Panc1 (cell line): Measurements from ENCODE around the gene MSX1. TPM values are rescaled to one million over a fixed set of nuclear protein-coding genes. Genes with fewer than 3 reads are reported as not detected.

ENCODE experiments used
- ATAC-seq: fragments of 200-7000 bp; cut with Tn5 transposase; 2 replicates; pipeline ENCODE4 v1.9.1; 2020; ENCODE audit warnings: mild to moderate bottlenecking, moderate library complexity
- BruUV-seq: library from RNA; stranded (reverse); fragments of 400-500 nt; replicated peaks from 2 replicates; lab custom pipeline; 2021; lab: Mats Ljungman, UMichigan
- CTCF ChIA-PET: fragments of 300-600 bp; sonication (Branson Sonifier 250); formaldehyde crosslinking; loops from one replicate; lab custom pipeline; 2022; ENCODE audit warnings: antibody characterized with exemption; lab: Charles Lee
- POLR2A ChIA-PET: fragments of 300-600 bp; sonication (Branson Sonifier 250); formaldehyde crosslinking; loops from one replicate; lab custom pipeline; 2022; ENCODE audit warnings: antibody characterized with exemption; lab: Charles Lee
- DNase-seq: peaks from one replicate; pipeline ENCODE4 v3.0.0-alpha.2; 2010; ENCODE audit warnings: low read depth, low spot score
- H3K27ac ChIP-seq: 2 replicates; pipeline ENCODE4 v1.5.1; 2011; ENCODE audit warnings: mild to moderate bottlenecking, low read length, inconsistent platforms
- H3K27me3 ChIP-seq: fragments of 200-500 bp; sonication (Bioruptor generic); 2 replicates; pipeline ENCODE4 v1.6.0; 2014; ENCODE audit warnings: low read length, inconsistent platforms; ENCODE audit not compliant: control insufficient read depth, insufficient read depth
- H3K36me3 ChIP-seq: fragments of 200-500 bp; sonication (Bioruptor generic); 2 replicates; pipeline ENCODE4 v1.5.1; 2014; ENCODE audit warnings: inconsistent platforms, mild to moderate bottlenecking, low read length, moderate library complexity; ENCODE audit not compliant: control insufficient read depth, insufficient read depth
- H3K4me1 ChIP-seq: 2 replicates; pipeline ENCODE4 v1.5.1; 2011; ENCODE audit warnings: inconsistent platforms, mild to moderate bottlenecking, low read length, moderate library complexity; ENCODE audit not compliant: control insufficient read depth, insufficient read depth
- H3K4me3 ChIP-seq, 2 experiments: 2 replicates each; pipeline ENCODE4 v1.5.1; 2011 to 2012; ENCODE audit warnings: low read depth in 2 of 2, low read length in 2 of 2, mild to moderate bottlenecking in 2 of 2, inconsistent platforms in 1 of 2, moderate library complexity in 1 of 2
- H3K9me3 ChIP-seq: fragments of 200-500 bp; sonication (Bioruptor generic); 2 replicates; pipeline ENCODE4 v1.5.1; 2014; ENCODE audit warnings: low read depth, mild to moderate bottlenecking, inconsistent platforms, low read length, moderate library complexity; ENCODE audit not compliant: control insufficient read depth, insufficient read depth
- CTCF ChIP-seq: fragments of 450-650 bp; IDR thresholded peaks from 2 replicates; pipeline ENCODE4 v1.5.1; 2017; ENCODE audit warnings: mild to moderate bottlenecking
- POLR2AphosphoS5 ChIP-seq: IDR thresholded peaks from 2 replicates; pipeline ENCODE4 v1.6.1; 2012; ENCODE audit warnings: mild to moderate bottlenecking, low read depth, low read length, moderate library complexity
- REST ChIP-seq, 2 experiments: IDR thresholded peaks; 2 replicates each; pipeline ENCODE4 v1.6.1; 2011 to 2012; ENCODE audit warnings: low read depth in 2 of 2, control low read depth in 1 of 2, low read length in 1 of 2, mild to moderate bottlenecking in 1 of 2, moderate library complexity in 1 of 2; ENCODE audit not compliant: insufficient read depth in 1 of 2
- SIN3A ChIP-seq: IDR thresholded peaks from 2 replicates; pipeline ENCODE4 v1.6.1; 2012; ENCODE audit warnings: low read depth, mild to moderate bottlenecking, low read length, moderate library complexity, borderline replicate concordance; ENCODE audit not compliant: insufficient read depth
- TCF7L2 ChIP-seq: IDR thresholded peaks from 2 replicates; pipeline ENCODE4 v1.6.1; 2011; ENCODE audit warnings: mild to moderate bottlenecking, low read depth, low read length, inconsistent platforms
- in situ Hi-C: cut with HindIII; loops from 2 replicates; pipeline ENCODE4 v1.10.0; 2016; ENCODE audit warnings: low sequenced_read_pairs, low pct_unique_long_range_greater_than_20kb
- intact Hi-C: fragments of 100-400 bp; cut with micrococcal nuclease; formaldehyde crosslinking; loops from one replicate; pipeline ENCODE4 v1.10.0; 2022; ENCODE audit not compliant: unreplicated experiment
- total RNA-seq: library from RNA; stranded (reverse); gene quantifications from one replicate; pipeline ENCODE4 v1.2.1, GENCODE V29; 2021; ENCODE audit not compliant: unreplicated experiment

The MSX1 gene
- total RNA-seq, 1 experiment from 2014 or later: 3.4 TPM

- Histone ChIP-seq H3K27ac (no peak overlapping the region), H3K27me3 (no peaks in the 10 kb centered on the region), H3K4me1 (no peaks in the 10 kb centered on the region), H3K9me3 (no peaks in the 10 kb centered on the region), H3K4me3 (no peak overlapping the region), H3K36me3 (no peaks in the 10 kb centered on the region)
- in situ Hi-C loops (no loop called here), intact Hi-C loops (no loop called here)
- DNase-seq (no peak), ATAC-seq (no peak)
- POLR2A ChIA-PET: no interaction called here
- TF ChIP-seq TCF7L2: no peak
- BruUV-seq: no TSS peak
- CTCF ChIA-PET: no interaction called here
Measured at GRCh38 chr4:4888695-4889094, 29.2 kb downstream of the MSX1 start.

GRCh38 chr4:4889781-4890180 is 30.3 kb downstream of the MSX1 start:
- Histone ChIP-seq H3K27ac (no peak overlapping the region), H3K36me3 (no peaks in the 10 kb centered on the region), H3K27me3 (no peaks in the 10 kb centered on the region), H3K4me3 (no peak overlapping the region), H3K9me3 (no peaks in the 10 kb centered on the region), H3K4me1 (no peaks in the 10 kb centered on the region)
- no peak for DNase-seq
- ChIA-PET CTCF (no interaction called here), POLR2A (interaction anchor here (0.6 kb wide), 1 partner anchor 495 kb away, joined by 5 read pairs; no protein-coding TSS in a partner anchor)
- TF ChIP-seq REST (IDR thresholded peaks at IDR 0.05; ENCODE audit: insufficient read depth in 1 of 2, low read depth in 2 of 2, low read length in 1 of 2) (no peak), POLR2AphosphoS5 (no peak), CTCF (no peak), TCF7L2 (no peak), SIN3A (no peak)
- BruUV-seq: no TSS peak
- in situ Hi-C loops: no loop called here
- intact Hi-C loops: no loop called here
- no peak for ATAC-seq

- Histone ChIP-seq H3K9me3 (no peaks in the 10 kb centered on the region), H3K36me3 (no peaks in the 10 kb centered on the region), H3K27me3 (no peaks in the 10 kb centered on the region), H3K4me3 (no peak overlapping the region), H3K4me1 (no peaks in the 10 kb centered on the region), H3K27ac (no peak overlapping the region)
- ATAC-seq (no peak), DNase-seq (no peak)
- ChIA-PET POLR2A (no interaction called here), CTCF (no interaction called here)
- in situ Hi-C loops (no loop called here), intact Hi-C loops (no loop called here)
- no peak for TF ChIP-seq REST (IDR thresholded peaks at IDR 0.05; ENCODE audit: insufficient read depth in 1 of 2, low read depth in 2 of 2, low read length in 1 of 2)
- BruUV-seq: no TSS peak
Measured at GRCh38 chr4:4890574-4891255, 31.2 kb downstream of the MSX1 start.
